Fibroblast of skin of right quadriceps (primary cell): ENCODE data around the gene RAI1.
A peak's percentile ranks its signal among the peaks of the same experiment; 100 is the strongest.

Source experiments
- DNase-seq: peaks from one replicate; pipeline ENCODE4 v3.0.0-alpha.2; 2013

The RAI1 gene

DNA sequence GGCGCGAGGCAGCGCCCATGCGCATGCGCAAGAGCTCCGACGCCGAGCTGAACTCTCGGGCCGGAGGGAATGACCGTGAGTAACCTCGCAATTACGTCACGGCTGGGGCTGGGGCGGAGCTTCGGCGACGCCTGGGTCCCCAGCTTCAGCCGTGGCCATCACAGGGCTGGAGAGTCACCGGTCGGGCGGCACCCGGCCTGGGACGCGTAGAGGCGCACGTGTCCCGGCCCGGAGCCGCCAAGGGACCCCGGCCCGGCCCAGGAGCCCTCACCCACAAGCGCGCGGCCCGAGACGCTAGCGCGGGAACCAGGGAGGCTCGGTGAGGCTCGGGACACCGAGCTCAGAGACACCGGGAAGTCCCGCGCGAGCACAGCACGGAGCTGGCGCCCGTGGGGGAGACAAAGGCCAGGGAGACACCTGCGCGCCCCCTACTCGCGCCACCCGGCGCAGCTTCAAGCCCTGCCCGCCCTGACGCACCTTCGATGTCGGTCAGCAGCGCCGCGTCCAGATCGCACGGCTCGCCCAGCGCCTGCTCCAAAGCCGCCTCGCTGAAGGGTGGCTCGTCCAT, 155.1 kb downstream of the RAI1 start:
- peak; percentile 95 for DNase-seq

DNA sequence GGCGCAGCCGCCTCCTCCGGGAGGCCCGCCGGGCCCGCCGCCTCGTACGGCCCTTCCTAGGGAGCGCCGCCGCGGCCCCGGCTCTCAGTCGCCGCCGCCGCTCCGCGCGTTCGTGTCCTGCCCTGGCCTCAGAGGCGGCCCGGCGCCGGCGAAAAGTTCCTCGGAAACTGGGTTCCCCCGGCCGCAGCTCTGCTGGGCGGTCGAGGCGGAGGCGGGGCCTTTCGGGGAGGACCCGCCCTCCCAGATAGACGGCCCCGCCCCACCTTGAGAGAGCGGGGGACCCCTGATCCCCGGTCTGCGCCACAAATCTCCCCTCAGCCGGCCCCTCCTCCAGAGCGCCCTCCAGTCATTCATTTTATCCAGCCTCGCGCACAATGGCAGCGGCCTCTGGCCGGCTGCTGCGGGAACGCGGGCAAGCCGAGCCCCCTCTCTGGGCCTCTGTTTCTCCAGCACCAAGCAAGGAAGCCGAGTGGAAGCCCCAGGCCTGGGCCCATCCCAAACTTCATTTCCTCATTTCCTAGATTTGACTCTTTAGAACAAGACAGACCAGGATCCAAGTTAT, 155.6 kb downstream of the RAI1 start, which contains the start of gene SREBF1:
TSS of gene SREBF1 (minus strand) at position 169 of the 562 bp plus-strand sequence. CDS start 169 bp downstream, outside the sequence.
- DNase-seq, result peak; percentile 61

GRCh38 chr17:17837380-17837821, 156.1 kb downstream of the RAI1 start:
- peak; percentile 70 for DNase-seq

DNA sequence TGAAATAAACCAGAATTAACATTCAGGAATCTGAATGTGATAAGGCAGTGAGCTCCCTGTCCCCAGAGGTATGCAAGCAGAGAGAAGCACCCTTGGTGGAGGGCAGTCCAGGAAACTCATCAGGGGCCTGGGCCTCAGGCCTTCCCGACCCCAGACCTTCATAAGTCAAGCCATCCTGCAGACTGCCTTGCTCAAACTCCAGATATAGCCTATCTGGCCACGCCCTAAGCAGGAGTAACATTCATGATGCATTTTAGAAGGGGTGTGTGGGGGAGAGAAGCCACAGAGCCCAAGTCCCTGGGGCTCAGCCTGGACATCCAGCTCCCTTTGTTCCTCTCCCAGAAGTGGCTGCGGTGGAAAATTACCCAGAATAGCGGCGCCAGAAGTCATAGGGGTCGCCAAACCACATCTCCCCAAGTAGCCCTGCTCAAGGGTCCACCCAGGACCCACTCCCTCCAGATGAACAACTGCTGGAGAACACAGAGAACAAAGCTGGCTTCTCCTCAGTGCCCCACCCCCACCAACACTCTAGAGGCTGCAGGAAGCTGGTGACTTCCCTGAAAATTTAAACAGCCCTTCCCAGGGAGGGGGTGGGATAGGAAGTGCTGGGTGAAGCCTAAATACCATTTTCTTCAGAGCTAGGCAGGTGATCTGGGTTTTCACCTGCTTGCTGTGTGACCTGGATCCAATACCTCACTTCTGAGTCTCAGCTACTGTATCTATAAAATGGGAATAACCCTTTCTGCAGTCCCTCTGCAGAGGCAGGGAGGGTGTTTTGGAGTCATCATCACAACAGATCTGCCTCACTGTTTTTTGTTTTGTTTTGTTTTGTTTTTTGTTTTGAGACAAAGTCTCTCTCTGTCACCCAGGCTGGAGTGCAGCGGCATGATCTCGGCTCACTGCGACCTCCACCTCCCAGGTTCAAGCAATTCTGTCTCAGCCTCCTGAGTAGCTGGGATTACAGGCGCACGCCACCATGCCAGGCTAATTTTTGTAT, 157.0 kb downstream of the RAI1 start:
- peak; percentile 59 for DNase-seq

GRCh38 chr17:17839791-17840707, 158.8 kb downstream of the RAI1 start:
- DNase-seq, result peak; percentile 82

- DNase-seq, result peak; percentile 23
These were observed 159.7 kb downstream of the RAI1 start for GRCh38 chr17:17840751-17841591.

- DNase-seq, result no peak
These were observed 160.4 kb downstream of the RAI1 start for GRCh38 chr17:17841601-17842025.

DNA sequence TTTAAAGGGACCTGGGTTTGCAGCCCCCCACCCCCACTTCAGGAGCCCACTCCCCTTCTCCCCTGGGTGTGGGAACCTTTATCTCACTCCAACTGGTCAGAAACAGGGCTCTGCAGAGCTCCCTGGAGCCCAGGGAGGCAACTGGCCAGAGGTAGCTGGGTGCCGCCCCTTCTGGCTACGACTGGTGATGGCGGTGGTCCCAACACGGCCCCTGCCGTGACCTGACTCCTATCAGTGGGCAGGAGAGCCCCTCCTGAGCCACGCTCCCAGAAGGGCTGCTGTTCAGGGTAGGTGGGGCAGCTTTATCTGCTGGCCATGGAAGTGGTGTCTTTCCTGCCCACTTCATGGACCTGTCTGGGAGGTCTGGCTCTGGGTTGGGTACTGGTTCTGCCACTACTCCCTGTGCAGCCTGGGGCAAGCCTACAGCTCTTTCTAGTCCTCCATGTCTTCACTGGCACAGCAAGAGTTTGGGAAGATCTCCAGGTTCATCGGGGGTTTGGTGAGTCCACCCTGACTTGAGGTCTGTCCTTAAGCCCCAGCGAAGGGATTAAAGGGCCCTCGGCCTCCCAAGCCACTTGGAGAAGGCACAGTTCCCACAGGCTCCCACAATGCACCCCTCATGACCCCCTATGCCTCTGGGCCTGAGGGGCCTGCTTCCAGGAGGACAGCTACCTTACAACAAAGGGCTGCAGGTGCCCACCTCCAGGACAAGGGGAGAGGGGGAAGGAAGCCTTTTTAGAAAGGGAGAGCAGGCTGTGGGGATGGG, 161.0 kb downstream of the RAI1 start:
- DNase-seq, result no peak

GRCh38 chr17:17843096-17843495, 161.8 kb downstream of the RAI1 start:
- DNase-seq, result no peak

DNA sequence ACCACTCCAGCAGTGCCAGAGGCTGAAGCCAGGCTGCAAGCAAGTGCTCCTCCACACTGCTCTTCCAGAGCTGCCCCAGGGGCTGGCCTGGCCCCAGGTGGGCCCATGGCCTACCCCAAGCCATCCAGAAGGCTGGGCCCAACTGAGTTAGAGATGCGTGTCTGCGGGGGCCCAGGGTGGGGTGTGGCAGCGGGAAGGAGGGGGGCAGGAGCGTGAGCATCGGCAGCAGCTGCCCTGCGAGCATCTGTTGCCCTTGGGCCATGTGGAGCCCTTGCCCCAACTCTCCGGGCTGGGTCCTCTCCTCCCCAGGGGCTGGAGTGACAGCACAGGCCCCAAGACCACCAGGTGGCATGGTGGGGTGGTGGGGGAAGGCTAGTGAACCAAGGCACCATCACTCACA, 162.8 kb downstream of the RAI1 start:
- DNase-seq, result no peak

- no peak for DNase-seq
These were observed 163.2 kb downstream of the RAI1 start for GRCh38 chr17:17844500-17844899.

- no peak for DNase-seq
These were observed 164.0 kb downstream of the RAI1 start for GRCh38 chr17:17845046-17845775.

DNA sequence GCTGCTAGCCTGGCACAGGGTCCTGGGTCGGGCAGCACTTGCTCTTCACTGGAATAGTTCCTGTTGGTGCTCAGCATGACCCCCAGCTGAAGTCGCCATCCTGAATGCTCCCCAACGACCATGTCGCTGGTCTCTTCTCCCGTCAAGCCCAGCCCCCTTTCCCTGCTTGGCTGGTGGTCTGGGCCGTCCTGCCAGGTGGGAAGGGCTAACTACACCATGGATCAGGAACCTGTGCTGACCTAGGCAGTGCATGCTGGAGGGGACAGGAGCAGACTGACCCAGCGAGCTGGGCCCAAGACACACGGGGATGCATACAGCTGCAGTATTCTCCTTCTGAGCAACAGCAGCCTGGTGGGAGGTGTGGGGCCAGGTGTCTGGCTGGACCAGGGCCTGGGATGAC, 164.7 kb downstream of the RAI1 start:
- no peak for DNase-seq

DNA sequence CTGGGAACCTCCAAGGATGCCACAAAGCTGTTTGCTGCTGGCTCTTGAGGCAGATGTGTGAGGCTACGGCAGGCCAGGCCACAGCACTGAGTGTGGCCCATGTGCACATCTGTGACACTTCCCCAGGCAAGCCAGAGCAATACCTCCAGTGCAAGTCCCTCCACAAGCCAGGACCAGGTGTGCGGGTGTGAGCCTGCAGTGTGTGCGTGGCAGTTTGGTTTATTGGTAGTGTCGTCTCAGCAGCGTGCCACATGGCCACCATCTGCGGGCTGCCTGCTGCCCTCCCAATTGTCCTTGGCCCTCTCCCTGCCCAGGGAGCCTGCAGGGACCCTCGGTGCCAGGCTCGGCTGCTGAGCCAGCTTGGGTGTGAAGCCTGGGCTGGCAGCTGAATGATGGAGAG, 165.4 kb downstream of the RAI1 start:
- DNase-seq, result no peak

GRCh38 chr17:17847118-17847689, 165.9 kb downstream of the RAI1 start:
- no peak for DNase-seq

DNA sequence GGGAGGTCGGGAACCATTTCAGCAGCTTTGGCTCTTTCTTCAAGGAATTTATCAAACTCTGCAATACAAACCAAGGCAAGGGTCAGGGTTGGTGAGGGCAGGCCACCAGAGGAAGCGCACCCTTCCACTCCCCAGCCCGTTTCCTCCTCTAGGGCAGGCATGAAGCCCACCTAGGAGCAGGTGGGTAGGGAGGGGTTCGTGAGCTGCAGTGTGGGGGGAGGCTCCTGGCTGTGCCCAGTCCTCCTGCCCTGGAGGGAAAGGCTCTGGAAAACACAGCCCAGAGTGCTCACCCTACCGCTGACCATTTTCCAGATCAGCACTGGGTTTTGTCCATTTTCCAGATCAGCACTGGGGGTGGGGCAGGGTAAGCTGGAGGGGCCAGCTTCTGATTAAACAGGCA, 166.5 kb downstream of the RAI1 start:
- DNase-seq, result no peak

DNA sequence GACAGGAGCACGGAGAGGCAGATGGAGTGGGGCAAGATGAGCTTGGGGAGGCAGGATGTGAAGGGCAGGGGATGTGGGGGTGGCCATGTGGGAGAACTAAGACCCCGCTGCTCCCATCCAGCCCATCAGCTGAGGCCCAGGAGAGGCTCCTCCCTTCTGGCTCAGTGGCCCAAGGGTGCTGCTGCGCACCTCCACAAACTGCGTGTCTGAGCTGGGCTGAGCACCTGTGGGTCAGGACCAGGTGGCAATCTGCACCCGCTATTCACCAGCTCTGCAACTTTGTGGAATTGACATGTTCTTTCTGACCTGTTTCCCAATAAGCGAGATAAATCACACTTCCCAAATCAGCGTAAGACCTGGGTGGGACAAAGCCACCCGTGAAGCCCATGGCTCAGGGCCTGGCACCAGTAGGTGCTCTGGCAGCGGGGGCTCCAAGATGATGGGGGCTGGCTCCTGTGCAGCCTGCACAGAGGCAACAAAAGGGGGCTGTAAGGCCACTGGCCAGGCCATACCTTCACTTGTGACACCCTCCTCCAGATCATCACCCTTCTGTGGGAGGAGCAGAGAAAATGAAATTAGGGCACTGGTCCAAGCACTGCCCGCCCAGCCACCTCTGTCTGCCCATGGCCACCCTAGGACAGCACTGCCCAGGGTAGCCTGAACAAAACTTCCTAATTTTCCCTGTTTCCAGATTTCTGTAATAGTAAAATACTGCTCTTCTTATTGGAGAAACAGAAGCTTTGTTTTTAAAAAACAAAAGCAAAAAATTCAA, 167.2 kb downstream of the RAI1 start:
- DNase-seq, result no peak

- DNase-seq, result peak; percentile 28
These were observed 168.0 kb downstream of the RAI1 start for GRCh38 chr17:17849147-17849820.
